K562 (cell line): ENCODE data around the gene TRIM2. TPM values are rescaled to one million over a fixed set of nuclear protein-coding genes. Genes with fewer than 3 reads are reported as not detected.

Experiments used
- ATF6 ChIP-seq: sonication (generic); formaldehyde crosslinking; IDR thresholded peaks from 2 replicates; pipeline ENCODE4 v1.4.0; 2020; ENCODE audit warnings: mild to moderate bottlenecking, missing genetic modification reagents
- KLF16 ChIP-seq: IDR thresholded peaks from 2 replicates; pipeline ENCODE4 v1.6.1; 2016; ENCODE audit warnings: antibody characterized with exemption
- MGA ChIP-seq: fragments of 450-650 bp; IDR thresholded peaks from 2 replicates; pipeline ENCODE4 v1.6.1; 2016; ENCODE audit warnings: mild to moderate bottlenecking, moderate library complexity
- PBX2 ChIP-seq, 2 experiments: IDR thresholded peaks in 1 of 2; conservative IDR thresholded peaks in 1 of 2; 2 replicates each; pipeline ENCODE4 v1.6.1; 2016; ENCODE audit warnings: low read depth in 2 of 2, mild to moderate bottlenecking in 1 of 2, missing compliant biosample characterization in 1 of 2, missing genetic modification characterization in 1 of 2, moderate library complexity in 1 of 2
- PHF8 ChIP-seq: fragments of 200-600 bp; sonication (generic); IDR thresholded peaks from 2 replicates; pipeline ENCODE4 v1.6.1; 2012; ENCODE audit warnings: mixed run types, mild to moderate bottlenecking, inconsistent platforms, low read length, moderate library complexity, borderline replicate concordance
- ZBTB43 ChIP-seq: sonication (generic); formaldehyde crosslinking; IDR thresholded peaks from 2 replicates; pipeline ENCODE4 v1.8.0; 2023; ENCODE audit warnings: mild to moderate bottlenecking, missing genetic modification reagents
- ZNF395 ChIP-seq: fragments of 200-800 bp; sonication (Bioruptor generic); IDR thresholded peaks from 2 replicates; pipeline ENCODE4 v1.6.1; 2017; ENCODE audit warnings: missing genetic modification characterization, missing compliant biosample characterization
- polyA plus RNA-seq, 8 experiments: library from polyadenylated mRNA; depleted of rRNA in 4 of 8; stranded (reverse) in 5 of 8; unstranded in 3 of 8; fragments of >200 nt; fragmentation: Nextera tagmentation in 2 of 8; fragmentation: Illumina TruSeq in 1 of 8; extraction: Ambion mirVana in 2 of 8; extraction: Trizol in 1 of 8; gene quantifications; 2 replicates each; pipeline versions ENCODE4 v1.2.1 to v1.2.3, GENCODE V29; 2011 to 2014; ENCODE audit warnings: inconsistent platforms in 1 of 8, missing spikeins in 1 of 8
- total RNA-seq, 7 experiments: library from RNA; depleted of rRNA in 6 of 7; stranded (reverse); fragments of >200 nt in 6 of 7; fragmentation: Illumina TruSeq in 2 of 7; extraction: Trizol in 2 of 7; gene quantifications; 2 replicates each; pipeline versions ENCODE4 v1.2.1 to v1.2.3, GENCODE V29; 2011 to 2021; ENCODE audit warnings: low replicate concordance in 1 of 7

The TRIM2 gene
- total and polyA plus RNA-seq, 9 of the 15 experiments (the other 6 are each of a cell fraction or from before 2014, with no cell fraction given), result 0.01 to 0.41 (median 0.13) TPM; not detected in 1

- 0 out of 2 replicates have a peak, but pooled peaks have one; percentile 7 for TF ChIP-seq MGA
- no peak for TF ChIP-seq ZNF395
- TF ChIP-seq ZBTB43, result no peak
- no peak for TF ChIP-seq PHF8
- TF ChIP-seq ATF6 (CRISPR knock-in tag), result no peak
- TF ChIP-seq PBX2 (CRISPR knock-in tag; IDR thresholded peaks at IDR 0.05; ENCODE audit: low read depth), result no peak
- TF ChIP-seq PBX2 (tag; conservative IDR thresholded peaks at IDR 0.05; ENCODE audit: low read depth), result peak; percentile 24; the same call in 1 of the 2 replicates
- TF ChIP-seq KLF16, result no peak
Observed at GRCh38 chr4:153335665-153336064, 131.4 kb downstream of the TRIM2 start (continued).
